ENCODE measurements around the gene EXOC3L4. TPM values are rescaled to one million over a fixed set of nuclear protein-coding genes. Genes with fewer than 3 reads are reported as not detected.
A peak's percentile ranks its signal among the peaks of the same experiment; 100 is the strongest.

Gene EXOC3L4
- total RNA-seq, 2 donors from 2014 or later: 0.66 to 1.8 TPM

GRCh38 chr14:103123634-103124500, 29.3 kb downstream of the EXOC3L4 start:
- ATAC-seq (no peak), DNase-seq (peak in 1 of 4 donors; percentile 54)
- Histone ChIP-seq H3K4me1 (peaks cover 76% of the 10 kb centered on the region), H3K27me3 (no peaks in the 10 kb centered on the region), H3K36me3 (replicated peaks in 1 of 2; ENCODE audit: insufficient read depth in 1 of 2, low read depth in 2 of 2) (no peaks in the 10 kb centered on the region), H3K27ac (peak overlapping the region; percentile 53 to 93 (median 84)), H3K9me3 (no peaks in the 10 kb centered on the region), H3K4me3 (peak overlapping the region in 1 of 2 donors; percentile 17)
- intact Hi-C loops (cut with DNase I): no loop called here
- WGBS, 2 donors: 30 to 37% methylated on average over 14 to 36 of the region's 48 CpGs
- TF ChIP-seq POLR2A (IDR thresholded peaks at IDR 0.05): no peak
- TF ChIP-seq, protein P1, sequence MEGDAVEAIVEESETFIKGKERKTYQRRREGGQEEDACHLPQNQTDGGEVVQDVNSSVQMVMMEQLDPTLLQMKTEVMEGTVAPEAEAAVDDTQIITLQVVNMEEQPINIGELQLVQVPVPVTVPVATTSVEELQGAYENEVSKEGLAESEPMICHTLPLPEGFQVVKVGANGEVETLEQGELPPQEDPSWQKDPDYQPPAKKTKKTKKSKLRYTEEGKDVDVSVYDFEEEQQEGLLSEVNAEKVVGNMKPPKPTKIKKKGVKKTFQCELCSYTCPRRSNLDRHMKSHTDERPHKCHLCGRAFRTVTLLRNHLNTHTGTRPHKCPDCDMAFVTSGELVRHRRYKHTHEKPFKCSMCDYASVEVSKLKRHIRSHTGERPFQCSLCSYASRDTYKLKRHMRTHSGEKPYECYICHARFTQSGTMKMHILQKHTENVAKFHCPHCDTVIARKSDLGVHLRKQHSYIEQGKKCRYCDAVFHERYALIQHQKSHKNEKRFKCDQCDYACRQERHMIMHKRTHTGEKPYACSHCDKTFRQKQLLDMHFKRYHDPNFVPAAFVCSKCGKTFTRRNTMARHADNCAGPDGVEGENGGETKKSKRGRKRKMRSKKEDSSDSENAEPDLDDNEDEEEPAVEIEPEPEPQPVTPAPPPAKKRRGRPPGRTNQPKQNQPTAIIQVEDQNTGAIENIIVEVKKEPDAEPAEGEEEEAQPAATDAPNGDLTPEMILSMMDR (IDR thresholded peaks at IDR 0.05): peak in 2 of 7 experiments; percentile 16 to 25

DNA sequence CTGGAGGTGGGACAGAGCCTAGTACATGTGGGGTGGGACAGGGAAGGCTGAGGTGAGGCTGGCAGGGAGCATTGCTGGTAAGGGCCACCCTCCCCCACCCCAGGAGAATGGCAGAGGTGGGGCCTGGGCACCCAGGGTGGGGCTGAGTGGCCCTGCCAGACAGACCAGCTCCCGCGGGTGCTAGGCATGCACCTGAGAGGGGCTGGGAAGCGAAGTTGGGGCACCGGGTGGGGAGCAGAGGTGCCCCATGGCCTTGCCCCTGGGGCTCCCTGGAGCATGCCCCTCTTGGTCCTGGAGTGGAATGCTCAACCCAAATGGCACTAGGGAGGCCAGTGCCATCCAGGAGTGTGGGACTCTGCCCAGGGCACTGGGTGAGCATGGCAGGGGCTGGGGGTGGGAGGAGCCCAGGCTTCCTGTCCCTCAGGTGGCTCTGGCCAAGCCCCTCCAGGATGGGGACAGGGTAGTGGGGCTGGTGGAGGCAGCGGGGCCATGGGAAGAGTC, 30.0 kb downstream of the EXOC3L4 start:
- WGBS, 2 donors: 82% methylated on average over 5 of the region's 5 CpGs; no CpG with 5 or more reads in 1 of the 2 donors
- H3K4me1 ChIP-seq: peaks cover 82% of the 10 kb centered on the region
- no peaks in the 10 kb centered on the region for H3K27me3 ChIP-seq
- DNase-seq (peak in 1 of 4 donors; percentile 4), ATAC-seq (no peak)
- H3K36me3 ChIP-seq (replicated peaks in 1 of 2; ENCODE audit: insufficient read depth in 1 of 2, low read depth in 2 of 2): no peaks in the 10 kb centered on the region
- H3K4me3 ChIP-seq: no peak overlapping the region
- no peak overlapping the region for H3K27ac ChIP-seq
- no peaks in the 10 kb centered on the region for H3K9me3 ChIP-seq
- no peak for TF ChIP-seq POLR2A (IDR thresholded peaks at IDR 0.05)
- TF ChIP-seq, protein P1 (IDR thresholded peaks at IDR 0.05): no peak
- intact Hi-C loops (cut with DNase I): no loop called here

DNA sequence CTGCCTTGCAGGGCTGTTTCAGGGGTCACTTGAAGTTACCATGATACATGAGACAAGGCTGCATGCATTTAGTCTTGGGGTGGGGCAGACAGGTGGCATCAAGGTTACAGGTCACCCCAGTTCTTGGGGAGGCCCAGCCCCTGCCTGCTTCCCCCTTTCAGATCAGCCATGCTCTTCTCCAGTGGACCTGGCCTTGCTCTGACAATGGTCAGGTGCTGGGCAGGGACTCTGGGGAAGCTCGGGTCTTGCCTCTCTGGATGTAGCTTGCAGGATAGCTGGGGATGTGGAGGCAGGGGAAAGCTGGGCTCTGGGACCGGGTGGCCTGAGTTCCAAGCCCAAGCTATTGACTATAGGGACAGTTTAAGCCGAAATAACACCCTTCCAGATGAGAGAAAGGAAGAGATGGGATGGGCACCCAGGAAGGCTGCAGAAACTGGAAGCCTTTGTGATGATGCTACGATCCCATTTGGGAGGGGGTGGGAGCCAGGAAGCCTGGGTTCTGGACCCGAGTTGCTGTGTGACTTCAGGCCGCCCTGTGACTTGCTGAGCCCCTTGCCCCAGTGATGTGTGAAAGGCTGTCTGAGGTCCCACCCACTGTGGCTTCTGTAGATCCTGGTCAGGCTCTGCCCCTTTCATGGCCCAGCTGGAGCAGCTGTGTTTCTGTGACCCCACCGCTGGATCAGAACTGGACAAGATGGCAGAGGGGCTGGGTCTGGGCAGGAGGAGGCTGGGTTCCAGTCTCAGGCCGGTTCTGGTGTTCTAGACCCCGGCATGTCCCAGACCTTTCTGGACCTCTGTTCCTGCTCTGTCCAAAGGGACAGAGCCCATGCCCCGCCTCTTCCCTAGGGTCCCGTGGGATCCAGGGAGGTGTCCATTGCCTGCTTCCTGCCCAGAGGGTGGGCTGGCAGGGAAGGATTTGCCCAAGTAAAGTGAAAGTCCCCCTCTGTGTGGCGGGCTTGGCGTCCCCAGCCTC, 30.9 kb downstream of the EXOC3L4 start:
- no peak overlapping the region for H3K4me3 ChIP-seq
- H3K27ac ChIP-seq: no peak overlapping the region
- ATAC-seq: no peak
- H3K9me3 ChIP-seq: no peaks in the 10 kb centered on the region
- intact Hi-C loops (cut with DNase I): no loop called here
- WGBS, 2 donors: 83 to 91% methylated on average over 8 to 13 of the region's 13 CpGs
- no peaks in the 10 kb centered on the region for H3K36me3 ChIP-seq (replicated peaks in 1 of 2; ENCODE audit: insufficient read depth in 1 of 2, low read depth in 2 of 2)
- H3K4me1 ChIP-seq: peaks cover 88% of the 10 kb centered on the region
- TF ChIP-seq, protein P1 (IDR thresholded peaks at IDR 0.05): no peak
- TF ChIP-seq POLR2A (IDR thresholded peaks at IDR 0.05): no peak
- DNase-seq: peak in 1 of 4 donors; percentile 4
- H3K27me3 ChIP-seq: no peaks in the 10 kb centered on the region

DNA sequence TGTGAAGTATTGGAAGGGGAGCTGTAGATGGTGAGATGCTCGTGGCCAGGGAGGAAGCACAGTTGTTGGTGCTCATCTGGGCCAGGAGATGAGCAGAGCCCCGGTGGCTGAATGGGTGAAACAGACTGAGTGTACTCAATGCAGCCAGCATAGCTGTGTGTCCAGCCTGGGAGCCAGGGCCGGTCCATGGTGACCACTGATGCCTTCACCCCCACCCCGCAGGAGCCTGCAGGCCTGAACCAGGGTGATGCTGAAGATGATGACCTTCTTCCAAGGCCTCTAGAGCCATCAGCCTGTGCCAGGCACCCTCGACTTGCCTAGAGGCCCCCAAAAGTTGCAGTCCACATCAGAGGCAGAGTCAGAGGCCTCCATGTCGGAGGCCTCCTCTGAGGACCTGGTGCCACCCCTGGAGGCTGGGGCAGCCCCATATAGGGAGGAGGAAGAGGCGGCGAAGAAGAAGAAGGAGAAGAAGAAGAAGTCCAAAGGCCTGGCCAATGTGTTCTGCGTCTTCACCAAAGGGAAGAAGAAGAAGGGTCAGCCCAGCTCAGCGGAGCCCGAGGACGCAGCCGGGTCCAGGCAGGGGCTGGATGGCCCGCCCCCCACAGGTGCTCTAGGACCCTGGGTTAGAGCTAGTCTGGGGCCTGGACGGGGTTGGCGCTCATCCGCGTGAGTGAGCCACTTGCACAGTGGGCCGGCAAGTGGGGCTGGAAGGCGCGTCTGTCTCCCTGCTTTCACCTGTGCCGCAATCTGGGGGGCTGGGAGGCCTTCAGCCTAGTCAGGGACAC, 31.8 kb downstream of the EXOC3L4 start:
- H3K4me3 ChIP-seq: no peak overlapping the region
- intact Hi-C loops (cut with DNase I): no loop called here
- no peaks in the 10 kb centered on the region for H3K36me3 ChIP-seq (replicated peaks in 1 of 2; ENCODE audit: insufficient read depth in 1 of 2, low read depth in 2 of 2)
- DNase-seq (peak in 1 of 4 donors; percentile 5), ATAC-seq (no peak)
- peaks cover 88% of the 10 kb centered on the region for H3K4me1 ChIP-seq
- WGBS, 2 donors: 71 to 82% methylated on average over 13 to 22 of the region's 22 CpGs
- no peaks in the 10 kb centered on the region for H3K27me3 ChIP-seq
- peak overlapping the region; percentile 25 to 64 (median 47) for H3K27ac ChIP-seq
- TF ChIP-seq POLR2A (IDR thresholded peaks at IDR 0.05): no peak
- TF ChIP-seq, protein P1 (IDR thresholded peaks at IDR 0.05): no peak
- H3K9me3 ChIP-seq: no peaks in the 10 kb centered on the region

Data from body of pancreas (tissue), 4 donors.